OCI-LY1 (cell line): ENCODE results near the gene POLQ.
"Not testable (repeated sequence)": the region's sequence is repeated elsewhere in the genome, so short reads cannot be mapped to it uniquely, and the experiment has no call there.

ENCODE experiments used
- EZH2 ChIP-seq: fragments of 200-600 bp; sonication (generic), shearing (Covaris generic); IDR thresholded peaks from 2 replicates; pipeline ENCODE4 v1.8.0; 2017; ENCODE audit warnings: borderline replicate concordance, mixed run types, mild to moderate bottlenecking, antibody characterized with exemption, low read length, moderate library complexity, mixed read lengths
- TF ChIP-seq, protein P1 (sequence below): fragments of 200-600 bp; sonication (generic), shearing (Covaris generic); IDR thresholded peaks from 2 replicates; pipeline ENCODE4 v1.5.1; 2017; ENCODE audit warnings: mild to moderate bottlenecking, antibody characterized with exemption, low read length, moderate library complexity, mixed read lengths

DNA sequence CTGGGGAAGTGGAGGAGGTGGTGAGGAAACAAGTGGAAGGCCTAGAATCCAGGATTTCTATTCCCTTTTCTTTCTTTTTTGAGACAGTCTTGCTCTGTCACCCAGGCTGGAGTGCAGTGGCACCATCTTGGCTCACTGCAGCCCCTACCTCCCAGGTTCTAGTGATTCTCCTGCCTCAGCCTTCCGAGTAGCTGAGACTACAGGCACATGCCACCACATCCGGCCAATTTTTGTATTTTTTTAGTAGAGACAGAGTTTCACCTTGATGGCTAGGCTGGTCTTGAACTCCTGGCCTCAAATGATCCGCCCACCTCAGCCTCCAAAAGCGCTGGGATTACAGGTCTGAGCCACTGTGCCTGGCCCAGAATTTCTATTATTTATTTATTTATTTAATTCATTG, 48.0 kb upstream of the POLQ start:
- TF ChIP-seq, protein P1, sequence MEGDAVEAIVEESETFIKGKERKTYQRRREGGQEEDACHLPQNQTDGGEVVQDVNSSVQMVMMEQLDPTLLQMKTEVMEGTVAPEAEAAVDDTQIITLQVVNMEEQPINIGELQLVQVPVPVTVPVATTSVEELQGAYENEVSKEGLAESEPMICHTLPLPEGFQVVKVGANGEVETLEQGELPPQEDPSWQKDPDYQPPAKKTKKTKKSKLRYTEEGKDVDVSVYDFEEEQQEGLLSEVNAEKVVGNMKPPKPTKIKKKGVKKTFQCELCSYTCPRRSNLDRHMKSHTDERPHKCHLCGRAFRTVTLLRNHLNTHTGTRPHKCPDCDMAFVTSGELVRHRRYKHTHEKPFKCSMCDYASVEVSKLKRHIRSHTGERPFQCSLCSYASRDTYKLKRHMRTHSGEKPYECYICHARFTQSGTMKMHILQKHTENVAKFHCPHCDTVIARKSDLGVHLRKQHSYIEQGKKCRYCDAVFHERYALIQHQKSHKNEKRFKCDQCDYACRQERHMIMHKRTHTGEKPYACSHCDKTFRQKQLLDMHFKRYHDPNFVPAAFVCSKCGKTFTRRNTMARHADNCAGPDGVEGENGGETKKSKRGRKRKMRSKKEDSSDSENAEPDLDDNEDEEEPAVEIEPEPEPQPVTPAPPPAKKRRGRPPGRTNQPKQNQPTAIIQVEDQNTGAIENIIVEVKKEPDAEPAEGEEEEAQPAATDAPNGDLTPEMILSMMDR: not testable (repeated sequence)
- not testable (repeated sequence) for TF ChIP-seq EZH2
